Nephron (organoid): ENCODE results near the gene ATP1A2.

Experiments used
- H3K27ac Mint-ChIP-seq, 3 experiments: 2 replicates each; pipeline ENCODE4 v1.8.0; 2020; ENCODE audit warnings: mixed read lengths in 3 of 3, mild to moderate bottlenecking in 2 of 3, moderate library complexity in 1 of 3
- H3K27me3 Mint-ChIP-seq: 2 replicates; pipeline ENCODE4 v1.8.0; 2021; ENCODE audit warnings: low read depth, mild to moderate bottlenecking, moderate library complexity, mixed read lengths
- H3K36me3 Mint-ChIP-seq: 2 replicates; pipeline ENCODE4 v1.8.0; 2020; ENCODE audit warnings: low read depth, mixed read lengths
- H3K4me1 Mint-ChIP-seq: 2 replicates; pipeline ENCODE4 v1.8.0; 2020; ENCODE audit warnings: mixed read lengths
- H3K4me3 Mint-ChIP-seq, 3 experiments: 2 replicates each; pipeline ENCODE4 v1.8.0; 2020; ENCODE audit warnings: mild to moderate bottlenecking in 3 of 3, mixed read lengths in 3 of 3, moderate library complexity in 2 of 3
- H3K9me3 Mint-ChIP-seq: 2 replicates; pipeline ENCODE4 v1.8.0; 2020; ENCODE audit warnings: mixed read lengths
- CTCF ChIP-seq, 3 experiments: fragments of 200-600 bp; sonication (generic); IDR thresholded peaks; one replicate each; pipeline ENCODE4 v1.5.0; 2021; ENCODE audit warnings: antibody characterized with exemption in 3 of 3; ENCODE audit not compliant: unreplicated experiment in 3 of 3

ATP1A2 gene

GRCh38 chr1:160136121-160136925, 20.8 kb downstream of the ATP1A2 start:
- Mint-ChIP-seq H3K36me3 (peaks cover 9% of the 10 kb centered on the region), H3K9me3 (no peaks in the 10 kb centered on the region), H3K4me1 (no peaks in the 10 kb centered on the region), H3K27ac (no peak overlapping the region), H3K27me3 (peaks cover 3% of the 10 kb centered on the region), H3K4me3 (no peak overlapping the region)
- TF ChIP-seq CTCF (IDR thresholded peaks at IDR 0.05; ENCODE audit: unreplicated experiment in 3 of 3): no peak

GRCh38 chr1:160136926-160137200, 21.3 kb downstream of the ATP1A2 start:
- Mint-ChIP-seq H3K36me3 (peaks cover 9% of the 10 kb centered on the region), H3K9me3 (no peaks in the 10 kb centered on the region), H3K27ac (no peak overlapping the region), H3K27me3 (peaks cover 5% of the 10 kb centered on the region), H3K4me3 (no peak overlapping the region), H3K4me1 (no peaks in the 10 kb centered on the region)
- TF ChIP-seq CTCF (IDR thresholded peaks at IDR 0.05; ENCODE audit: unreplicated experiment in 3 of 3): no peak

- H3K27ac Mint-ChIP-seq: no peak overlapping the region
- no peak overlapping the region for H3K4me3 Mint-ChIP-seq
- no peaks in the 10 kb centered on the region for H3K4me1 Mint-ChIP-seq
- peaks cover 9% of the 10 kb centered on the region for H3K36me3 Mint-ChIP-seq
- no peaks in the 10 kb centered on the region for H3K9me3 Mint-ChIP-seq
- H3K27me3 Mint-ChIP-seq: peaks cover 6% of the 10 kb centered on the region
- no peak for TF ChIP-seq CTCF (IDR thresholded peaks at IDR 0.05; ENCODE audit: unreplicated experiment in 3 of 3)
Observed at GRCh38 chr1:160137216-160137862, 21.8 kb downstream of the ATP1A2 start.

GRCh38 chr1:160139840-160140239, 24.3 kb downstream of the ATP1A2 start:
- Mint-ChIP-seq H3K9me3 (no peaks in the 10 kb centered on the region), H3K4me1 (peaks cover 2% of the 10 kb centered on the region), H3K4me3 (no peak overlapping the region), H3K27ac (no peak overlapping the region), H3K36me3 (peaks cover 9% of the 10 kb centered on the region), H3K27me3 (peaks cover 6% of the 10 kb centered on the region)
- TF ChIP-seq CTCF (IDR thresholded peaks at IDR 0.05; ENCODE audit: unreplicated experiment in 3 of 3): no peak

GRCh38 chr1:160143695-160144094, 28.1 kb downstream of the ATP1A2 start:
- Mint-ChIP-seq H3K27ac (no peak overlapping the region), H3K4me1 (peaks cover 4% of the 10 kb centered on the region), H3K9me3 (no peaks in the 10 kb centered on the region), H3K4me3 (no peak overlapping the region), H3K27me3 (peaks cover 3% of the 10 kb centered on the region), H3K36me3 (peaks cover 9% of the 10 kb centered on the region)
- no peak for TF ChIP-seq CTCF (IDR thresholded peaks at IDR 0.05; ENCODE audit: unreplicated experiment in 3 of 3)

- H3K4me3 Mint-ChIP-seq: no peak overlapping the region
- H3K9me3 Mint-ChIP-seq: no peaks in the 10 kb centered on the region
- TF ChIP-seq CTCF (IDR thresholded peaks at IDR 0.05; ENCODE audit: unreplicated experiment in 3 of 3): no peak
- H3K27me3 Mint-ChIP-seq: peaks cover 3% of the 10 kb centered on the region
- peaks cover 5% of the 10 kb centered on the region for H3K36me3 Mint-ChIP-seq
- no peak overlapping the region for H3K27ac Mint-ChIP-seq
- H3K4me1 Mint-ChIP-seq: peaks cover 4% of the 10 kb centered on the region
Observed at GRCh38 chr1:160144921-160145320, 29.4 kb downstream of the ATP1A2 start.
